ENCODE measurements around the gene IPCEF1.

DNA sequence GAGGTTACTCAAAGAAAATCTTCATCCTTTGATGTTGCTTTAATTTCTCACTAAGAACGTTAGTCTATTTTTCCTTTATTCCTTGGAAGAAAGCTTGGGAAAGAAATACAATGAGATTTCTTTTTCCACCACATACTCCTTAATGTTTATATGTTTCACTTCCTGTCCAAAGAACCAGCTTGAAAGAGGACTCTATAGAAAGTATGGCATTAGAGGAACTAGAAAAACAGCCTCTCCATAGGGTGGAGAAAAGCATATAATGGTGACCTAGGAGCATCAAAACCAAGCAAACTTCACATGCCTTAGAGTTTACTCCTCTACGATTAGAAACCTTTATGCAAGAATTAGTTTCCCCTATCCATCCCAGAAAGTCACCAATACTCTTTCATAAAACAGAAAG, 186.5 kb downstream of the IPCEF1 start:
- TF ChIP-seq, protein P1, sequence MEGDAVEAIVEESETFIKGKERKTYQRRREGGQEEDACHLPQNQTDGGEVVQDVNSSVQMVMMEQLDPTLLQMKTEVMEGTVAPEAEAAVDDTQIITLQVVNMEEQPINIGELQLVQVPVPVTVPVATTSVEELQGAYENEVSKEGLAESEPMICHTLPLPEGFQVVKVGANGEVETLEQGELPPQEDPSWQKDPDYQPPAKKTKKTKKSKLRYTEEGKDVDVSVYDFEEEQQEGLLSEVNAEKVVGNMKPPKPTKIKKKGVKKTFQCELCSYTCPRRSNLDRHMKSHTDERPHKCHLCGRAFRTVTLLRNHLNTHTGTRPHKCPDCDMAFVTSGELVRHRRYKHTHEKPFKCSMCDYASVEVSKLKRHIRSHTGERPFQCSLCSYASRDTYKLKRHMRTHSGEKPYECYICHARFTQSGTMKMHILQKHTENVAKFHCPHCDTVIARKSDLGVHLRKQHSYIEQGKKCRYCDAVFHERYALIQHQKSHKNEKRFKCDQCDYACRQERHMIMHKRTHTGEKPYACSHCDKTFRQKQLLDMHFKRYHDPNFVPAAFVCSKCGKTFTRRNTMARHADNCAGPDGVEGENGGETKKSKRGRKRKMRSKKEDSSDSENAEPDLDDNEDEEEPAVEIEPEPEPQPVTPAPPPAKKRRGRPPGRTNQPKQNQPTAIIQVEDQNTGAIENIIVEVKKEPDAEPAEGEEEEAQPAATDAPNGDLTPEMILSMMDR (conservative IDR thresholded peaks at IDR 0.05 in 1 of 2, IDR thresholded peaks at IDR 0.05 in 1 of 2; ENCODE audit: low read depth in 1 of 2, low read length in 2 of 2), result no peak
- no peak for TF ChIP-seq EZH2 (IDR thresholded peaks at IDR 0.05; ENCODE audit: low read length, missing control alignments)

All from fibroblast of lung (primary cell).